ENCODE data around the gene PRSS12.

PRSS12 gene

GRCh38 chr4:118356731-118357130 is 3.9 kb upstream of the PRSS12 start:
- peak; percentile 23 for DNase-seq

GRCh38 chr4:118356111-118356510 is 3.3 kb upstream of the PRSS12 start:
- no peak for DNase-seq

DNA sequence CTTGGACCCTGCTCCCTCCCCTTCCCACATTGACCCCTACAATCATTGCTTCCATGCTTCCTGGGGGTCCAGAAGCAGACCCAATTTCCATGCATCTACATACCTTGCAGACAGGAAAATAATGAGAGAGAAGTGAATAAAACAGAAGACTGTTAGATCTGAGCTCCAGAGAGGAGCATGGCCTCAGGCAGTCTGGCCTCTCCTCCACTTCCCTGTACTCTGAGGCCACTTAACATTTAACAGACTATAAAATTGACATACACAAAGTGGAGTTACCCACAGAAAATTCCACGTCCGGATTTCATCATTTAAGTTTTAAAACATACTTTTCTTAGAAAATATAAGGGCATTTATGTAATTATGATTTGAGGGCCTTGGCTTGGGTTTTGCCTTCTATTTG is 2.1 kb upstream of the PRSS12 start:
- DNase-seq = no peak

- no peak for DNase-seq
These were observed 779 bp upstream of the PRSS12 start for GRCh38 chr4:118353534-118354030.

GRCh38 chr4:118351851-118352827 is 664 bp downstream of the PRSS12 start:
- peak; percentile 25 for DNase-seq

- DNase-seq = no peak
These were observed 1.8 kb downstream of the PRSS12 start for GRCh38 chr4:118350961-118351360.

DNA sequence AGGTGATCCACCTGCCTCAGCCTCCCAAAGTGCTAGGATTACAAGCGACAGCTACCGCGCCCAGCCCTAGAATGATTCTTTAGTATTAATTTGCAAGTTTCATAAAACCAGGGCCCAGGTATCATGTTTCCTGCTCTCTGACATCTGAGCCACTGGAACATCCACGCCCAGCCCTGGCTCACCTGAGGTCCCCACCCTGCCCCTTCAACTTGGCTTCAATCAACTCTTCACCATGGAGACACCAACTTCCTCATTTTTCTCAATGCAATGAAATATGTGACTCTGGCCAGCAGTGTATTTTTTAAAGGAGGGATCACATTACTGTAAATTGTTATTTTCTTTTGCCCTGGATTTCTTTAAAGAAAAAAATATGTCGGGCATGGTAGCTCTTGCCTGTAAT is 3.9 kb downstream of the PRSS12 start:
- no peak for DNase-seq

DNA sequence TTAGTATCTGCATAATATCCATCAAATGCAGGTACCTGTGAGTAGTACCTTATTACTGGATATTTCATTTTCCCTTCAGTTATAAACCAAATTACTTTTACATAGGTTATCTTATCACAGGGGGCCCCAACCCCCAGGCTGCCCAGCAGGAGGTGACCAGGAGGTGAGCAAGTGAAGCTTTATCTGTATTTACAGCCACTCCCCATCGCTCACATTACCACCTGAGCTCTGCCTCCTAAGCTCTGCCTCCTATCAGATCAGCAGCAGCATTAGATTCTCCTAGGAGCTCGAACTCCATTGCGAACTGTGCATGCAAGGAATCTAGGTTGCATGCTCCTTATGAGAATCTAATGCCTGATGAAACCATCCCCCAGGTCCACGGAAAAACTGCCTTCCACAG is 6.3 kb downstream of the PRSS12 start:
- no peak for DNase-seq

- DNase-seq = no peak
These were observed 7.0 kb downstream of the PRSS12 start for GRCh38 chr4:118345813-118346212.

- no peak for DNase-seq
These were observed 8.0 kb downstream of the PRSS12 start for GRCh38 chr4:118344801-118345200.

DNA sequence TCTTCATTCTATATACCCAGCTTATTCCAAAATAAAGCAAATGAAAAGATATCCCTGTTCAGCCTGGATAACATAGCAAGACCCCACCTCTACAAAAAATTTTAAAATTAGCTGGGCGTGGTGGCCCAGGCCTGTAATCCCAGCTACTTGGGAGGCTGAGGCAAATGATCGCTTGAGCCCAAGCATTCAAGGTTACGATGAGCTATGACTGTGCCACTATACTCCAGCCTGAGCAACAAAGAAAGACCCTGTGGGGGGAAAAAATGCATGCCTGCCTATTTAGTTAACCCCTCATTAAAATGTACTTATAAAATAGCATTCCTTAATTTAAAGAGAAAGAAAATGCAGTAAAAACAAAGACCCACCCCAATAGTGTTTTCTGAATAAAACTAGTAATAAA is 9.3 kb downstream of the PRSS12 start:
- DNase-seq = no peak

DNA sequence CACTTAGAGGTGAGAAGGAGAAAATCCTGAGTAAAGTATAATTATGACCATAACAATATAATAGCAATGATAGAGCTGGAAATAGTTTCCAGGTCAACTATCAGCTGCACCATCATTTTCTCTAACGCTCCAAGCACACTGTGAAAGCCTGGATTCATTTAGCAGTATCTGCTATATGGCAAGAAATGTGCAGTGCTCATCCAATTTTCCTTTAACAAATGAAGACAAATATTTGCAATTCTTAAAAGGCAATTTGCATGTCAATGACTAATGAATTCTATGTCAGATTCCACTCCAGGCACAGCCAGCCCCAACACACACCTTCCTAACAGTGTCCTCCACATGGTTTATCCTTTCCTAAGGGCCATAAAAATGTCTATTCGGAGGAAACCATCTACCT is 12.7 kb downstream of the PRSS12 start:
- no peak for DNase-seq

GRCh38 chr4:118338981-118339765 is 13.6 kb downstream of the PRSS12 start:
- DNase-seq = peak; percentile 81

DNA sequence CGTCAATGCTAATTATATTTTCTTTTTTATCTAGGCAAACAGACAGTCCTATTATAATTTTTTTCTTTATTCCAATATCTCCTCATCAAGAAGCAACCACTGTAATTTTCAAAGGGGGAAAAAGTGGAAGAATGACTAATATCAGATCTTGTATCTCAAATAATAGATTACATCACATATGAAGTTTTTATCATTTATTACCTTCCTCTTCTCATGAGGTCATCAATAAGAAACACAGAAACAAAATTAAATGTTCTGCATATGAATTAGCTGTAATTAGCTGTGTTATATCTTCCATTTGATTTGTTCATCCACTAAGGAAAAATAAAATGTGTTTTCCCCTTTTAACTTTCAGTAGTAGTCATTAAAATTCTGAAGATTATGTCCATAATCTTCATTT is 14.3 kb downstream of the PRSS12 start:
- DNase-seq = no peak

- DNase-seq = no peak
These were observed 14.8 kb downstream of the PRSS12 start for GRCh38 chr4:118337954-118338353.

DNA sequence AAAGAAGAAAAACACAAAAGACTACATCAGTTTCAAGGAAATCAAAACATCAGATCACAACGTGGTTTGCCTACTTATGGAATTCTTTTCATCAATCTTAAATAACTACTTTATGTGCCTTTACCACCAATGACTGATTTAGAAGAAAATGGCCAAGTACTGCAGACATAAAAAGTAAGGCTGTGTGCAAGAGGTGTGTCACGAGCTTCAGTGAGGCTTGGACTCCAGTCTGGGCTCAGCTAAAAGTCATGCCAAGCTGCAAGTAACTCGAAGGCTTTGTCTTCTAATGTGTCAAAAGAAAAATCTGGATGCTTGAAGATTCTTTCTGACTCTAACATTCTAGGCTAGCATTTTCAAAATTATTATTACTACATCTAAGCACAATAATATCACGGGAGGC is 17.0 kb downstream of the PRSS12 start:
- no peak for DNase-seq

- DNase-seq = no peak
These were observed 17.5 kb downstream of the PRSS12 start for GRCh38 chr4:118335324-118335723.

DNA sequence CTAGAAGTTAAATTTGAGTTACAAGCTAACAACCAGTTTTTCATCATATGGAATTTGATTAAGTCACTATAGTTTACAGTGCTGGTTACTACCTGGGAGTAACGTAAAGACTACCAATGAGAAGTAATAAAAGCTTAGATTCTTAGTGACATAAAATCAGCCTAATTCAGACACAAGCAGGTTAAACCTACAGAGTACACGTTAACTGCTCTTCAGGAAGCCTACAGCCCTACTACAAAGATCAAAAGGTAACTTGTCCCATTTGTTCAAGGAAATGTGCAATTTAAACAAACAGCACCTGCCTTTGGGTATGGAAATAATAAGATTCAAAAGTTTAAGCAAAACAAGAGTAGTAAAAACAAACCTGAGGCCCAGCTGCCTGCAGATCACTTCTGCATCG is 21.5 kb downstream of the PRSS12 start:
- no peak for DNase-seq

DNA sequence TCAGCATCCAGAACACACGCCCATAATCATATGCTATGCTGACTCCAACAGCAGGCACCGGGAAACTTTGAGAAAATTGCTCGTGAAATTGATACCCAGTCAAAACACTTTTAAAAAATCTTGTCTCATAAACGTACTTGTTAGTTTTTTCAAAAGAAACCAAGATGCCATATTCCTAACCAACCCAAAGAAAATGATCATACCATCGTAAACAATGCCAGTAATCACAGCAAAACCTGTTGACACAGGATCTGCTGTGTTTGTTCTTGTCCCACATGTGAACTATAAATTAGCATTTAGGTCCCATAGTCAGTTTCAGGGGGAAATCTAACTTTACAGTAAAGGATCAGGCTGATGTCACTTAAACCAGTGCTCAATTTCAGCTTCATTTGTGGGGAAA is 23.0 kb downstream of the PRSS12 start:
- no peak for DNase-seq

DNA sequence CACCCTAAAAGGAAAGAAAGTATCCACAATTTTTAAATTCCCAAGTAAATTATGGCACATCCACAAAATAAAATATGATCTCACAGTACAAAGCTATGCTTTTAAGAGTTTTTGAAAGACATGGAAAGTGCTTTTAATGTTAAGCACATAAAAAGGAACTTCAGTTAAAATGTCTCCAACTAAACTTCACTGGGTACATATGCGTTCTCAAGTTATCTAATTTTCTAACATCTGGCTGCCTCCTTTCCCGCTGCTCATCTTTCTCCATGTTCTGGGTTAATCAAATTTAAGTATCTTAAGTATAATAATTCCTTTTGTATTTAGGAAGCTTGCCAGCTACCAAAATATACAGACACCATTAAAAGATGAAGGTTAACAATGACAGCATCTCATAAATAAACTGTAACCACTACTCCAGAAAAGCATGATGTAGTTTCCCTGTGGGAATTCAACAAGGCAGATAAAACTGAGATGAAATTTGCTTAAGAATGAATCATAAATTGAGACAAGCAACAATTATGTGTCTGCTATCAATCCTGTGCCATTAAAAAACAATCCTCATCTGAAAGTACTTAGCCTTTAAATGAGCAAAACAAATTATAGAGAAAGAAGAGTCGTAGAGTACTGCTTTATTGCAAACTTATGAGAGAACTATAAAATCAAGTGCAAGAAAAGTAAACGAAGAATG is 25.1 kb downstream of the PRSS12 start:
- DNase-seq = peak; percentile 86

- DNase-seq = no peak
These were observed 26.2 kb downstream of the PRSS12 start for GRCh38 chr4:118326585-118326984.

DNA sequence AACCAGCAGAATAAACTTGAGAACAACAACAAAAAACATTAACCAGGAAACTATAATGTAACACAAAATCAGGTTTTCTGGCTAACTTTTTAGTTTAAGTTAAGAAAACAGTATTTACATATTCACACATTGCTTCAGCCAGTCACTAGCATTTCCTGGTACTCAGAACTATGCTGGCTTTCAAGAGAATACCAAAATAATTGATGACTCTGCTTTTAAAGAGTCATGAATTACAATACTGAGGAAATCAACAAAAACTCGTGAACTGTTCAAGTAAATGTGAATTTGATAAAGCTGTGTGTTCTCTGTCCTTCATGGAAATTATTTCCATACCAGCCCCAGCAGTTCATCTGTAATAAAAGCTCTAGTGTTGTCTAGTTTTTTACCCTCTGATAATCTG is 27.4 kb downstream of the PRSS12 start:
- no peak for DNase-seq

- peak; percentile 29 for DNase-seq
These were observed 29.8 kb downstream of the PRSS12 start for GRCh38 chr4:118322831-118323502.
